GM19468 (cell line): ENCODE results near the gene SH2D4B.
"Not testable (repeated sequence)": the region's sequence is repeated elsewhere in the genome, so short reads cannot be mapped to it uniquely, and the experiment has no call there.

ENCODE experiments used
- ATAC-seq: cut with Tn5 transposase; IDR thresholded peaks from one replicate; pipeline ENCODE4 v1.9.1; 2021; ENCODE audit warnings: mild to moderate bottlenecking, moderate library complexity, moderate number of reproducible peaks; ENCODE audit not compliant: unreplicated experiment; ENCODE audit errors: extremely low read depth

Gene SH2D4B

GRCh38 chr10:80522756-80523363 is 14.8 kb upstream of the SH2D4B start:
- ATAC-seq: no peak

DNA sequence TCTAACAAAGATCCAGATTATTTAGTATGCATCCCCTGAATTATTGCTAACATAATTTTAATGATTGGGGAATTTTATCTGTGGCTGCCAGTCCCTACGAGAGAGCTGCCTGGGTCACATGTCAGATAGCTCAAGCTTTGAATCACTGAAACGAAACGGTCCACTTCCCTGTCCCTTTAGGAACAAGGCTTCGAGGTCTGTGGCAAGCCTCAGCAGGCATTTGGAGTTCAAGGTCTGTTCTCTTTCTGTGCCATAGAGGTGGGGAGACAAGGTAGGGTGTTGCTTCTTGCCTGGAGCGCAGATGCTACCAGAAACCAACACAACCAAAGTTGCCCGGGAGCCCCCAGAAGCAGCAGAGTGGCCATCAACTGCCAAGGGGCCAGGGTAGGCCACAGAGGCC is 13.9 kb upstream of the SH2D4B start:
- ATAC-seq: no peak

DNA sequence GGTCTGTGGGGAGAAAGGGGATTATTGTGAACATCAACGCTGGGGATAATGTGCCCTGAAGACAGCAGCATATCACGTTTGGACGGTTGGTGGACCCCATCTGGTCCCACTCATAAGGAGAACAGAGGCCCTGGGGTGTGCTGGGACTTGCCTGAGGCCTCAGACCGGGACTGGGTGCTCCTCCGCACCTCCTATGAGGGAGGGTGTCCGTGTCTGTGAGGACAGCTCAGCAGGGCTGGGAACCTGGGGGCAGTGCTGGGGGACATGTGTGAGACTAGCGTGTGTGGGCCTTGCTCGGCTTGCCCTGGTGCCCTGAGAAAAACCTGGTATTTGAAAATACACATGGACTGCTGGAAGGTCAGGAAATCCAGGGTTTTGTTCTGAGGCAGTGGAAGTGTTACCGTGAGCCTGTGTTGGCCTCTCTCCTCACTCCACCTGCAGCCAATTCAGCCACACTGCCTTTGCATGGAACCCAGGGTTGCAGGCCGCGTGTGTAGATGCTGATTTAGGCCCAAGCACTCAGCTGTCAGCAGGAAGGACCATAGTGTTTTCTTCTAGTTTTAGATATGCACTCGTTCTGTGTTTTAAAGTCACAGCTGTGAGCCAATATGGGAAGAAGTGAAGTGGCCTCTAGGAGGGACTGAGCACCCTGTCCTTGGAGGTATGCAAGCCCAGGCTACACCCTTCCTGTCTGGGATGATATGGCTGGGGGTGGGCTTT is 13.4 kb upstream of the SH2D4B start:
- no peak for ATAC-seq

GRCh38 chr10:80526218-80526617 is 11.5 kb upstream of the SH2D4B start:
- ATAC-seq: no peak

- no peak for ATAC-seq
Observed at GRCh38 chr10:80526742-80527141, 11.0 kb upstream of the SH2D4B start.

DNA sequence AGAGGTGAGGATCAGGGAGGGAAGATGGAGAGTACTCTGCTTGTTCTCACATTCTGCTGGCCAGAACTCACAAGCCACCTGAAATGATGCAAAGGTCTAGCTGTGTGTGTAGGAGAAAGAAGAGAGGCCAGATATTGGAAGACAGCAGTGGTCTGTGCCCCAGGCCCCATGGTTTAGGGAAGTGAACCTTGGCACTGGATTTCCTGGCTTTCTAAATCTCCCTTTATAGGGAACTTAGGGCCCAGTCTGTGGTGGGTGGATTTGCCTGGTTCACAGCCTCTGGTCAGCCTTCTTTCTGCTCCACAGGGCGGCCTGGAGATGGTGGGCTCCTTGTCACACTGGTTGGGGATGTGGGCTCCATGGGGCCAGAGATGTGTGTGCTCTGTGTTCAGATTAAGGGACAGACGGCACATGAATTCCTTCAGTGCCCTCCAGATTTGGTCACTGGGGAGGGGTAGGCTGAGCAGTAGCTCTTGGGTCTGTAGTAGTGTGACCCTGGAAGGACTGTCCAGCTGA is 9.5 kb upstream of the SH2D4B start:
- no peak for ATAC-seq

GRCh38 chr10:80528901-80529300 is 8.8 kb upstream of the SH2D4B start:
- no peak for ATAC-seq

DNA sequence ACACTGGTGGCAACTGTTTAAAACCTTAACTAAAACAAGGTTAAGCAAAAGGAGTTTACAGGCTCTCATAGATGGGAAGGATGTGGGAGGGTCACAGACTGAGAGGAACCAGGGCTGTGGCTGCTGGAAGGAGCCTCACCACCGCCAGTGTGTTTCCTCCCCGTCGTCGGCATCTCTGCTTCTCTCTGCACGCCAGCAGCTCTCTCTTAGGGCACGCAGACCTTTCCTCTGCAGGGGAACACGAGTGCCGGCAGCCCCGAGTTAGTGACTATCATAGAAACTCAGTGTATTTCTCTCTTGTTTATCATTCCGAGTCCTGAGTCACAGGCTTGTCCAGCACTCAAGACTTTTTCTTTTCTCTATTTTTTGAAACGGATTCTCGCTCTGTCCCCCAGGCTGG is 8.1 kb upstream of the SH2D4B start:
- no peak for ATAC-seq

- no peak for ATAC-seq
Observed at GRCh38 chr10:80530251-80530650, 7.5 kb upstream of the SH2D4B start.

GRCh38 chr10:80530816-80531215 is 6.9 kb upstream of the SH2D4B start:
- no peak for ATAC-seq

- ATAC-seq: no peak
Observed at GRCh38 chr10:80532571-80532970, 5.1 kb upstream of the SH2D4B start.

GRCh38 chr10:80534059-80534458 is 3.6 kb upstream of the SH2D4B start:
- ATAC-seq: not testable (repeated sequence)

- not testable (repeated sequence) for ATAC-seq
Observed at GRCh38 chr10:80534646-80535045, 3.1 kb upstream of the SH2D4B start.

DNA sequence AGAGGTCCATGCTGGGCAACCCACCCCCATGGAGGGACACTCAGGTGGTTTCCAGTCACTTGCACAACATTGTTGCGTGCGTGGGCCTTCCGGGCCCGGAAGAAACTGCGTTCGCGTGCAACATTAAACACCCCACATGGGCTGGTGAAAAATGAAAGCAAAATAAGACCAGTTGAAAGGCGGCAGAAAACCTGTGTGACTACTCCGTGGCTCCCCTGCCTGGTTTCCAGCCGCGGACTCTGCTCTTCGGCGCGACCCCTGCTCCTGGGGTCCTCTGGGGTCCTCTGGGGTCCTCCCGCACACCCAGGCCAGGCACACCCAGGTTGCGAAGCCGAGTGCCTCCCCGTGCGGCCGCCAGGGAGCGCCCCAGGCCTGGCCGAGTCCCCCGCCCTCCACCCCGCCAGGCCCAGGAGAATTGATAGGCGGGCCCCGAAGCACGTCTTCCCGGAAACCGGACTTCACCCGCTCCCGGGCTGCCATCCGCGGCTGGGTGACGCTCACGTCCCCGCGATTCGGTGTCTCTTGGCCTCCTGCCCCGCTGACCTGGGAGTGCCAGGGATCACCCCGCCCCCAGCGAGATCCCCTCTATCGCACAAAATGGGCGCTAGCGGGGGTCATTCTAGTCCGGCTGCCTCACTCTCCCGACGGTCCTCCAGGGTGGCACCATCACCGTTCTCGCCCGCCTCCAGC is 1.9 kb upstream of the SH2D4B start:
- peak; percentile 47 for ATAC-seq

- ATAC-seq: no peak
Observed at GRCh38 chr10:80536361-80536835, 1.3 kb upstream of the SH2D4B start.

GRCh38 chr10:80537086-80537735 is 491 bp upstream of the SH2D4B start:
- ATAC-seq: no peak

GRCh38 chr10:80538481-80539185 is 931 bp downstream of the SH2D4B start:
- no peak for ATAC-seq

DNA sequence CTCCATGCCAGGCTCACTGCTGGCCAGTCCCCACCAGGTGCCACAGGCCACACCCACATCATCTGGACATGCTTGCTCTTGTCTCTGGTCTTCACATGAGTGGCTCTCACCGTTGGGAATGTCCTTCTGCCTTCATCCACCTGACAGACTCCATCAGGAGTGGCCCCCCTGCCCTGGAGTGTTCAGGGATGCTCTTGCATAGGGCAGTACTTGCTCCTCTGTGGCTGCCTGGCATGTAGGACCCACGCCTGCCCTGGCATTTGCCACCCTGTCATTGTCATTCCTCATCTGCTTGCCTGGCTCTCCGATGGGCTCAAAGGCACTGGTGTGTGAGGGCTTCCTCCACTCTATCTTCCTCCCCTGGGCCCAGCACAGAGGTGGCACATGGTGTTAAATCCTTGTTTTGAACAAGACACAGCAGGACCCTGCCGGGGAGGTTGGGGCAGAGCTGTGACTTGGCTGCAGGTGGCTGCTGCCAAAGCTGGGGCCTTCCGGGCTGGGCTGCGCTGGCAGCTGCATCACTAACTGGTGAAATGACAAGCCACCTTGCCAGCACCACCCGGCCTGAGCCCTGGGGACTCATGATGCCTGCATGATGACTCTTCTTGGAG is 1.8 kb downstream of the SH2D4B start:
- no peak for ATAC-seq

GRCh38 chr10:80540136-80540535 is 2.4 kb downstream of the SH2D4B start:
- no peak for ATAC-seq

- no peak for ATAC-seq
Observed at GRCh38 chr10:80540618-80540980, 2.9 kb downstream of the SH2D4B start.
